NOMO-1 treated with DMSO at 0.1 percent for 48 hours (cell line): ENCODE results near the gene ZNF497.
"Not testable (repeated sequence)": the region's sequence is repeated elsewhere in the genome, so short reads cannot be mapped to it uniquely, and the experiment has no call there.

Experiments
- DNase-seq: peaks from one replicate; lab custom pipeline; 2025; ENCODE audit not compliant: unreplicated experiment; lab: John Stamatoyannopoulos, UW

The ZNF497 gene

DNA sequence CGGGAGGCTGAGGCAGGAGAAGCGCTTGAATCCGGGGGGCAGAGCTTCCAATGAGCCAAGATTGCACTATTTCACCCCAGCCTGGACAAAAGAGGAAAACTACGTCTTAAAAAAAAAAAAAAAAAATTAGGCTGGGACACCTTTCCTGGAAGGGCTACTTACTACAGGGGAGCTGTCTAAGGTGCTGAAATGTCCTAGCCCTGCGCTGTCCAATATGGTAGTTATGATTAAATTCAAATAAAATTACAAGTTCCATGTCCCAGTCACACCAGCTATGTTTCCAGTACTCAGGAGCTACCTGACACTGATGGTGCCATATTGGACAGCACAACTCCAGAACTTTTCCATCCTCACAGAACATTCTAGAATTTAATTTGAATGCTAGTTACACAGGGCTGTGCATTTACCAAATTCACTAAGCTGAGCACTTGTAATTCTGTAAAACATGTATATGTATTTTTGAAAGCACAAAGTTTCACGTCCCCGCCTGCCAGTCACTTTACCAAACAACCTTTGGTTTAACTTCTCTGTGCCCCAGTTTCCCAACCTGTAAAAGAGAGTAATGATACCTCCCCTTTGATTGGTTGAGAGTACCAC lies 45.0 kb downstream of the ZNF497 start:
- peak; percentile 5 for DNase-seq

GRCh38 chr19:58315580-58315979 lies 47.0 kb downstream of the ZNF497 start:
- DNase-seq, result no peak

DNA sequence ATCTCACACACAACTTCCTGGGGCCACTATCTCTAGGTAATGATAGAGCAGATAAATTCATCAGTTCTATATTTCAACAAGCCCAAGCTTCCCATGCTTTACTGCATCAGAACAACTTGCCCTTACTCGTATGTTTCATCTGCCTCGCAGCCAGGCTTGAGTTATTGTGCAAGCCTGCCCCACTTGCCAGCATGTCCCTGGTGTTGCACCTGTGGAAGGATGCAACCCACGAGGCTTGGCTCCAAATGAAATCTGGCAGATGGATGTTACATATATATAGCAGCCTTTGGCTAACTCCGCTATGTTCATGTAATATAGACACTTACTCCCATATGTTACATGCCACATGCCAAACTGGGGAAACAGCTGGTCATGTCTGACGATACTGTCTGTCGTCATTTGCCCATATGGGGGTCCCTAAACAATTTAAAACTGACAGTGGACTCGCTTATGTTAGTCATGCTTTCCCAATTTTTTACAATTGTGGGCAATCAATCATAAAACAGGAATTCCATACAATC lies 51.1 kb downstream of the ZNF497 start:
- DNase-seq, result no peak

DNA sequence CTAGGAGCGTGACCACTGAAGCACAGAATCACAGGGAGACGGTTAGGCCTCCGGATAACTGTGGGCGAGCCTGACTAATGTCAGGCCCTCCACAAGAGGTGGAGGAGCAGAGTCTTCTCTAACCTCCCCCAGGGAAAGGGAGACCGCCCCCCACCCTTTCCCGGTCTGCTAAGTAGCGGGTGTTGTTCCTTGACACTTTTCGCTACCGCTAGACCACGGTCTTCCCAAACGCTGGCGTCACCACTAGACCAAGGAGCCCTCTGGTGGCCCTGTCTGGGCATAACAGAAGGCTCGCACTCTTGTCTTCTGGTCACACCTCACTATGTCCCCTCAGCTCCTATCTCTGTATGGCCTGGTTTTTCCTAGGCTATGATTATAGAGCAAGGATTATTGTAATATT lies 51.9 kb downstream of the ZNF497 start:
- DNase-seq, result not testable (repeated sequence)

DNA sequence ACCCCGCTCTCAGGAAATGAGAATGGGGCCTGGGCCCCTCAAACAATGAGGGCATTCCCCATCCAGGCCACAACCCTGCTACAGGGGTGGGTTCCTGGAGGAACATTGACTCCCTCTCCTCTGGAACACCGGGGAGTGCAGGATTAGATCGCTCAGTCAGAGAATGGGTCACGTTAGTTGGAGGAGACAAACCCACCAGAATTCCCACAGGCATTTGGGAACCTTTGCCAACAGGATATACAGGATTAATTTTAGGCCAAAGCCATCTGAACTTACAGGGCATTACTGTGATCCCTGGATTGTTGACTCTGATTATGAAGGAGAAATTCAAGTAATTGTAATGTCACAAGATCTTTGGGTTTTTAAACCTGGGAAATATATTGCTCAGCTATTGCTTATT lies 54.8 kb downstream of the ZNF497 start:
- DNase-seq, result no peak

DNA sequence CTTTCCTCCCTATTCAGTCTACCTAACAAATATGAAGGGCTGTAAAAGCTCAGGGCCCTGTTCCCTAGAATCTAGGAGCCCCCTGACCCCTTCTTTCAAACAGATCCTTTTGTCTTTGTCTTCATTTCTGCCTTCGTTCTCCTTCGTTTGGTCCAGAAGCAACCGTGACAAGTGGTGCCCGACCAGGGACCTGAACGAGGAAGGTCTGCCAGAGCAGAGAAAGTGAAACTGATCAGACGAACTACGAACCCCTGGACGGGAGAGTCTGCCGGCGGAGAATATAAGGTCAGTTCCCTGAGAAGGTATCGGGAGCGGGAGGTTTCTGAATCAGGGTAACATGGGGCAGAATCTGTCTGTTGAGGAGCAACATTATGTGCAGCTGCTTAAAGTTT lies 56.6 kb downstream of the ZNF497 start:
- peak; percentile 24 for DNase-seq

- peak; percentile 97 for DNase-seq
Measured at GRCh38 chr19:58305065-58305931, 57.3 kb downstream of the ZNF497 start, which contains the start of gene ERVK3-1. Gene ERVK3-1, plus strand, starts transcription at chr19:58305377. Its CDS starts 6,792 bp downstream, at chr19:58312169.

DNA sequence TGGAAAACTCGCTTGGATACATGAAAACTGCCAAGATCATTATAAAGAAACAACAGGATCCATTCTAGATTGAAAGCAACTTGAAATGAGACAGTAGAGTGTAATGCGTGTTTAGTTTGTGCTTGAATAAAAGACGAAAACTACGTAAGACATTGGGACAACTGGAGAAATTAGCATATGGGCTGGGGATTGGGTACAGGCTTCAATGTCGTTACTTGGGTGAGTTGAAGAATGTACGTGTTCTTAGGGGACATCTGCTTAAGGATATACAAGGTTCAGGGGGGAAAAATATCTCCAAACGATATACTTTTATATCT lies 57.8 kb downstream of the ZNF497 start:
- no peak for DNase-seq
